ENCODE results near the gene COMMD1.
"Not testable (repeated sequence)": the region's sequence is repeated elsewhere in the genome, so short reads cannot be mapped to it uniquely, and the experiment has no call there.

COMMD1 gene

GRCh38 chr2:61905372-61906185 is at the start of gene COMMD1:
COMMD1 (plus strand) TSS chr2:61905674; CDS start chr2:61905679, 5 bp downstream.
- peak in 1 of 2 experiments; percentile 49 for DNase-seq

- no peak for DNase-seq
Observed at GRCh38 chr2:61857224-61857623, 48.2 kb upstream of the COMMD1 start.

GRCh38 chr2:61862085-61862484 is 43.4 kb upstream of the COMMD1 start:
- DNase-seq, result no peak

- DNase-seq, result not testable (repeated sequence)
Observed at GRCh38 chr2:61866482-61867089, 38.9 kb upstream of the COMMD1 start.

- DNase-seq, result no peak
Observed at GRCh38 chr2:61876400-61876799, 29.1 kb upstream of the COMMD1 start.

- no peak for DNase-seq
Observed at GRCh38 chr2:61877571-61878245, 27.8 kb upstream of the COMMD1 start.

GRCh38 chr2:61878761-61879160 is 26.7 kb upstream of the COMMD1 start:
- DNase-seq, result no peak

- not testable (repeated sequence) for DNase-seq
Observed at GRCh38 chr2:61879351-61879750, 26.1 kb upstream of the COMMD1 start.

- no peak for DNase-seq
Observed at GRCh38 chr2:61882850-61883249, 22.6 kb upstream of the COMMD1 start.

GRCh38 chr2:61885896-61886603 is 19.4 kb upstream of the COMMD1 start:
- DNase-seq, result no peak

GRCh38 chr2:61887717-61888266 is 17.7 kb upstream of the COMMD1 start:
- peak in 1 of 2 experiments; percentile 28 for DNase-seq

GRCh38 chr2:61888267-61889055 is 17.0 kb upstream of the COMMD1 start, which contains the start of gene CCT4:
CCT4 (minus strand) TSS chr2:61888656; CDS start chr2:61888507, 149 bp downstream.
- peak; percentile 77 to 90 for DNase-seq

GRCh38 chr2:61898810-61899209 is 6.7 kb upstream of the COMMD1 start:
- DNase-seq, result no peak

- no peak for DNase-seq
Observed at GRCh38 chr2:61900281-61900680, 5.2 kb upstream of the COMMD1 start.

GRCh38 chr2:61906186-61906470 is 654 bp downstream of the COMMD1 start:
- no peak for DNase-seq

GRCh38 chr2:61909116-61909515 is 3.6 kb downstream of the COMMD1 start:
- DNase-seq, result no peak

GRCh38 chr2:61910603-61911002 is 5.1 kb downstream of the COMMD1 start:
- DNase-seq, result no peak

- no peak for DNase-seq
Observed at GRCh38 chr2:61911510-61911909, 6.0 kb downstream of the COMMD1 start.

- not testable (repeated sequence) for DNase-seq
Observed at GRCh38 chr2:61914794-61915193, 9.3 kb downstream of the COMMD1 start.

- DNase-seq, result no peak
Observed at GRCh38 chr2:61920548-61920947, 15.1 kb downstream of the COMMD1 start.

GRCh38 chr2:61922714-61923113 is 17.2 kb downstream of the COMMD1 start:
- no peak for DNase-seq

Measured in NCI-H1930 (cell line).